BLaER1 (cell line): ENCODE results near the gene SPATS2L.

Experiments
- H3K27ac ChIP-seq: shearing (Covaris generic); formaldehyde crosslinking; 2 replicates; pipeline ENCODE4 v1.8.1; 2022
- H3K27me3 ChIP-seq: shearing (Covaris generic); formaldehyde crosslinking; 2 replicates; pipeline ENCODE4 v1.8.1; 2022
- H3K36me3 ChIP-seq: shearing (Covaris generic); formaldehyde crosslinking; 2 replicates; pipeline ENCODE4 v1.8.1; 2022
- H3K4me1 ChIP-seq: shearing (Covaris generic); formaldehyde crosslinking; 2 replicates; pipeline ENCODE4 v1.8.1; 2022
- H3K4me2 ChIP-seq: shearing (Covaris generic); formaldehyde crosslinking; 2 replicates; pipeline ENCODE4 v1.8.1; 2022
- H3K4me3 ChIP-seq: shearing (Covaris generic); formaldehyde crosslinking; 2 replicates; pipeline ENCODE4 v1.8.1; 2022
- H3K9ac ChIP-seq: shearing (Covaris generic); formaldehyde crosslinking; 2 replicates; pipeline ENCODE4 v1.8.1; 2022
- H3K9me3 ChIP-seq: shearing (Covaris generic); formaldehyde crosslinking; 2 replicates; pipeline ENCODE4 v1.8.1; 2022
- H4K20me1 ChIP-seq: shearing (Covaris generic); formaldehyde crosslinking; 2 replicates; pipeline ENCODE4 v1.8.1; 2022
- Cebpa-rat ChIP-seq: shearing (Covaris generic); IDR thresholded peaks from 2 replicates; pipeline ENCODE4 v1.8.1; 2022

The SPATS2L gene

DNA sequence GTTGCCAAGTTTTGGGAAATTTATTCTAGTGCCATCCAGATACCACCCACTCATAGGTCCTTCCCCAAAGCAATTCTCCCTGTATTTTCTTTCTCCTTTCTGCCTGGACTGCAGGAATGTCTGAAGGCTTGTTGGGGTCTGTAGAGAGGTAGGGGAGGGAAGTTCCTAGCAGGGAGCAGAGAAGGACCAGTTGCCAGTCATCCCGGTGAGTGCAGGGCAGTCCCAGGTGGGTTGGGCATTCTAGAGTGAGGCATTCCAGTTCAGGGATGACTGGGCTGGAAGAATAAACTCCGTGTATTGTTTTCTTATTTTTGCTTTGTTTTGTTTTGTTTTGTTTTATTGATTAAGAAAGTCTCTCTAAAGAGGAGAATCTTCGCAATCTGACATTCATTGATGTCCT, 58.1 kb downstream of the SPATS2L start:
- Histone ChIP-seq H3K27me3 (no peaks in the 10 kb centered on the region), H3K9me3 (no peaks in the 10 kb centered on the region), H3K9ac (no peak overlapping the region), H3K27ac (no peak overlapping the region), H3K4me1 (no peaks in the 10 kb centered on the region), H3K36me3 (no peaks in the 10 kb centered on the region), H4K20me1 (no peaks in the 10 kb centered on the region), H3K4me3 (no peak overlapping the region), H3K4me2 (no peak overlapping the region)
- no peak for TF ChIP-seq Cebpa-rat

DNA sequence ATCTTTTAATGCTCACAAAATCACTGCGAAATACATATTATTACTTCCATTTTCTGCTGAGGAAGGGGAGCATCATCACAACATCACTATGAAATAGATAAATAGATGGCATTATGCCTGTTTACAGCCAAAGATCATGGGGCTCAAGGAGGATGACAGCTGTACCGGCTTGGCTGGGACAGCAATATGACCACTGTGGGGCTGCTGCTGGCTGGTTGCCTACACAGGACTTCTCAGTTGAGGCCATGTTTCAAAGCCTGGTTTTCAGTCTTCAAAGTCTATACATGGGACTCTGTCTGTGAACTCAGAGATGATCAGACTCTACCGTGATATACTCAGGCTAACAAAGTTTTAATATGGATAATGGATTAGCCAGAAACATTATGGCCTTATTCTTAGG, 58.7 kb downstream of the SPATS2L start:
- Histone ChIP-seq H4K20me1 (no peaks in the 10 kb centered on the region), H3K36me3 (no peaks in the 10 kb centered on the region), H3K27me3 (no peaks in the 10 kb centered on the region), H3K9me3 (no peaks in the 10 kb centered on the region), H3K4me2 (no peak overlapping the region), H3K4me1 (no peaks in the 10 kb centered on the region), H3K27ac (no peak overlapping the region), H3K9ac (no peak overlapping the region), H3K4me3 (no peak overlapping the region)
- no peak for TF ChIP-seq Cebpa-rat

DNA sequence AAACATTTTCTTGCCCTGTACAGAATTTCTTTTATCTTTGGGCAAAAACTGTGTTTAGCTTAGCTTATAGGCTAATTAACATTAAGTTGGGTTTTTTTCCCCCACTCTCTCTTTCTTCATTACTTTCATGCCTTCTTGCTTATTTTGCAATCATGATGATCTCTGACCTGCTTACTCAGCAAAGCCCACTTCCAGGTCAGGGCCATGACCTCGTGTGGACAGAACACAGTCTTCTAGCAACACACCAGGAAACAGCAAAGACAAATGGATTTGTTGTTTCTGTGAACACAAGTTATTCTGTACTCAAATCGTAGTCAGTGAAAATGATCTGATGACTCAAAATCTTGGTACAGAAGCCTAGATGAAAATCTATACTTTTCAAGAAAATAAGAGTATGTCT, 60.7 kb downstream of the SPATS2L start:
- no peak for TF ChIP-seq Cebpa-rat
- no peaks in the 10 kb centered on the region for H3K4me1 ChIP-seq
- H3K4me3 ChIP-seq, result no peak overlapping the region
- no peak overlapping the region for H3K9ac ChIP-seq
- no peak overlapping the region for H3K27ac ChIP-seq
- no peaks in the 10 kb centered on the region for H3K36me3 ChIP-seq
- H3K4me2 ChIP-seq, result no peak overlapping the region
- no peaks in the 10 kb centered on the region for H3K9me3 ChIP-seq
- no peaks in the 10 kb centered on the region for H3K27me3 ChIP-seq
- no peaks in the 10 kb centered on the region for H4K20me1 ChIP-seq

DNA sequence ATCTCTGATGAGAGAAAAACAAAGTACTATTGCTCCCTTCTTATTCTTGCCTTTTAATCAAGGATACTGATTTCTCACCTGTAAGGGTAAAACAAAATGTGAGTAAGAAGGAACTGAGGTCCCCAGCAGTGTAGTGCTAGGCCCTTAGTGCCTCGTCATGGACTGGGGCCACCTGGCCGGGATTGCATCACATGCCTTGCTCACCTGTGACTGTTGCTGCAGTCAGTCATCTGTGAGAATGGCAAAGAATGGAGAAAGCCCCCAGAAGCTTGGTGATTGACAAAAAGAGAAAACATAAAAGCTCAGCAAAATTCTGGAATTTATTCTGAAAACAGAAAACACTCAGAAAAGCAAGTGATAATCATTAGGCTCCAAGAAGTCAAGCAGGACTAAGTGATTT, 63.4 kb downstream of the SPATS2L start:
- H3K36me3 ChIP-seq, result no peaks in the 10 kb centered on the region
- no peaks in the 10 kb centered on the region for H4K20me1 ChIP-seq
- no peaks in the 10 kb centered on the region for H3K27me3 ChIP-seq
- no peak for TF ChIP-seq Cebpa-rat
- no peaks in the 10 kb centered on the region for H3K9me3 ChIP-seq
- no peak overlapping the region for H3K4me3 ChIP-seq
- H3K4me2 ChIP-seq, result no peak overlapping the region
- peaks cover 6% of the 10 kb centered on the region; the same call in 1 of the 2 replicates for H3K4me1 ChIP-seq
- no peak overlapping the region for H3K9ac ChIP-seq
- H3K27ac ChIP-seq, result no peak overlapping the region

DNA sequence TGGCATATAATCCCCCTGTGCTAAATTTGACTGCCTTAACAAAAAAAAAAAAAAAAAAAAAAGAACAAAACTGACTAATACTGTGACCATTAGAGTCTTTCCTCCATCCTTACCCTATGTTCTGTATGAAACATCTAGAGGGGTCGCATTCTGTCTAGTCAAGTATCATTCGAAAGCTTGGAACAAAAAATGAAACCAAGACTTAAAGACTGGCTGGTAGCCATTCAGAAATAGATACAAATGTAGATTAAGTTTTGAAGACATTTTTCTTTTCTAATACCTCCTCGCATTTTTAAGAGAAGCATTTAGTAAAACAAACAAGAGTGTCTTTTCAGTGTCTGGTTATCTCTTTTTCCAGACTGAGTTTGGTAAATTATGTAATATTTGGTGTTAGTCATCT, 66.7 kb downstream of the SPATS2L start:
- Histone ChIP-seq H3K4me3 (no peak overlapping the region), H3K27me3 (no peaks in the 10 kb centered on the region), H4K20me1 (no peaks in the 10 kb centered on the region), H3K4me1 (peaks cover 28% of the 10 kb centered on the region), H3K27ac (no peak overlapping the region), H3K4me2 (no peak overlapping the region; the same call in 1 of the 2 replicates), H3K9ac (no peak overlapping the region), H3K36me3 (no peaks in the 10 kb centered on the region), H3K9me3 (no peaks in the 10 kb centered on the region)
- no peak for TF ChIP-seq Cebpa-rat

DNA sequence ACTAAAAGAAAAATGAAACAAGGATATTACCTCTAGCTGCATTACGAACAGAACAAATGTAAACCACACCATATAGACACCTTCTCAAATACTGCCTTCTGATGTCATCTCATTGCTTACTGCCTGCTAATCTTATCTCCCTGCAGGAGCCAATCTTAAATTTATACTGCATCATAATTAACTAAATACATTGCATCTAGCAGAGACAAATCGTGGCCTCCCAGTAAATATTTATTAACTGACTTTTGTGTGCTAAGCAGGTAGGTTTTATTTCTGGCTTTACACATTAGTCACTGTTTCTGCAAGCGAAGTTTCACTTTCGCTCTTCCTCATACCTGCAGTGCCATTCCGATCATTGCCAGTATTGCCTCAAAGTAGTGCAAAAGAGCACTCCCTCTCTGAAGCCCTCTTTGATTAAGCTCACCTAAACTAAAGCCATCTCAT, 67.5 kb downstream of the SPATS2L start:
- H3K4me3 ChIP-seq, result no peak overlapping the region
- H4K20me1 ChIP-seq, result no peaks in the 10 kb centered on the region
- H3K36me3 ChIP-seq, result no peaks in the 10 kb centered on the region
- H3K27me3 ChIP-seq, result no peaks in the 10 kb centered on the region
- no peak for TF ChIP-seq Cebpa-rat
- no peak overlapping the region for H3K27ac ChIP-seq
- H3K4me1 ChIP-seq, result peaks cover 28% of the 10 kb centered on the region
- H3K9ac ChIP-seq, result no peak overlapping the region
- H3K9me3 ChIP-seq, result no peaks in the 10 kb centered on the region
- peak overlapping the region; percentile 32; the same call in 1 of the 2 replicates for H3K4me2 ChIP-seq

DNA sequence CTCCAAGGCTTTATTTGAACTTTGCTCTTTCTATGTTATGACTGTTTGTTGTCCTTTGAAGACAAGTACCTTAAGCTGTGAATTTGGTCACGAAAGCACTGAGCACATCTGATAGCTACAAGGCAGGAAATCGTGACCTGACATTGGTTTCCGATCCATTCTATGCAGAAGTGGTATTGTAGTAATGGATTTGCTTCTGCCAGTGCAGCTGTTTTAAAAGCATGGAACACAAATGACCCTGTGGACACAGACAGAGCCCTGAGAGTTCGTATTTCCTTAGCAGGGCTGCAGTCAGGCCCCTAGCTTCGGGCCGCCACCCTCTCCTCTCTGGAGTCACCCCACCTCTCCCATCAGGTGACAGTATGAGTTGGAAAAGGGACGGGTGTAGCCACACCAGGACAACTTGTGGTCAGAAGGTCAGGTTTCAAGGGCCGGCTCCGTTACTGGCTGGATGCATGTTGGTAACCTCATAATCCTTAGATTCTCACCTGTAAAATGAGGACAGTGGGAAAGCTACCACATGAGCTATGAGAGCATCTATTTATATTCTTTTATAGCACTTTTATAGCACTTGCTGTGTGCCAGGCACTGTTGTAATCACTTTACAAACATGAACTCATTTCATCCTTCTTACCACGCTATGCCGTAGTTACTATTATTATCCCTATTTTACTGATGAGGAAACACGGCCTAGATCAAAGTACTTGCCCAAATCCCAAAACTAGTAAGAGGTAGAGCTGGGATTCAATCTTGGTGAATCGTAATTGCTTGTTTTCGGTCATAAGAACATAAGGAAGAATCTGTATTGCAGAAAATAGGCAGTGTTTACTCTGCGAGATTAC, 70.2 kb downstream of the SPATS2L start:
- H3K4me1 ChIP-seq, result peaks cover 36% of the 10 kb centered on the region
- no peaks in the 10 kb centered on the region for H3K9me3 ChIP-seq
- H3K9ac ChIP-seq, result no peak overlapping the region
- H4K20me1 ChIP-seq, result no peaks in the 10 kb centered on the region
- H3K27ac ChIP-seq, result no peak overlapping the region
- H3K4me3 ChIP-seq, result no peak overlapping the region
- no peaks in the 10 kb centered on the region for H3K27me3 ChIP-seq
- H3K4me2 ChIP-seq, result peak overlapping the region; percentile 59
- H3K36me3 ChIP-seq, result no peaks in the 10 kb centered on the region
- no peak for TF ChIP-seq Cebpa-rat

DNA sequence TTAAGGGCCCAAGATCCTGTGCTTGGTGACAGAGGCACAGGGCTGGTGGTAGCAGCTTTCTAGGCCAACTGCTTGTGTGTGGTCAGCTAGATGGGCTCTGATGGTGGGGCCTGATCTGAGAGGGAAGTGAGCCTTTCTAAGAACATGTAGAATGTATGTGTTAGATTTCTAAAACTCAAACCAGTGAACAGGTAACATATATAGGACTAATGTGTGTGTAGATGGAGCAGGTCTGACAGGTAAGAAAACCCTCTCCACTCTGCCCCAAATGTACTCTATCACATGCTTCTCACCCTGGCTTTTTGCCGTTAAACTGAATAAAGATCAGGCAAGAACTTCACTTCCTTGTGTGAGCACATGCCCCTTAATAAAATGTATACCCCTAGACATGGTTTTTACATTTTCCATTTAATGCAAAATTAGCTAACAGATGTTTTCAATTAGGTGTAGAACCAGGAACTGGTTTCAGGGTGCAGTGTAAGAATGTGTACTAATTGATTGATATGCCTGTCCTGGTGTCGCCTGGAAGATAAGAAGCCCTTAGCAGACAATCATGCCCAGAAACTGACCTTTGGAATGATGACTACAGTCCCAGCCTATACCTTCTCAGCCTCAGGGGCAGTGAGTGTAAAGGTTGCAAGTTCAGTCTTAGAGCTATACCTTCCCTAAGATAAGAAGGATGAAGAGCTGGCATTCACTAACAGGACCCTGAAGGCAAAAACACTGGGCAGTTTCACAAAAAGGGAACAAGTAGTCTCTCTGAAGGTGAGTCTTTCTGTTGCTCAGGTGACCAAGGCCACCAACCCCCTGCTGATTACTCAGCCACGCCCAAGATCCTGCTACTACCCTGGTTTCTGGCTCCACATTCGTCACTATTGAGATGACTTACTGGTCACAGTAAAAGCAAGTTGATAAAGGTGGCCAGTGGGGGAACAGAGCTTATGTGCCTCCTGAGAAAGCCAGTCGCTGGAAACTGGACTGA, 71.2 kb downstream of the SPATS2L start:
- Histone ChIP-seq H3K9me3 (no peaks in the 10 kb centered on the region), H3K9ac (no peak overlapping the region), H3K4me1 (peaks cover 36% of the 10 kb centered on the region), H3K36me3 (no peaks in the 10 kb centered on the region), H3K27ac (no peak overlapping the region), H3K4me3 (no peak overlapping the region), H3K4me2 (no peak overlapping the region), H4K20me1 (no peaks in the 10 kb centered on the region), H3K27me3 (no peaks in the 10 kb centered on the region)
- no peak for TF ChIP-seq Cebpa-rat

DNA sequence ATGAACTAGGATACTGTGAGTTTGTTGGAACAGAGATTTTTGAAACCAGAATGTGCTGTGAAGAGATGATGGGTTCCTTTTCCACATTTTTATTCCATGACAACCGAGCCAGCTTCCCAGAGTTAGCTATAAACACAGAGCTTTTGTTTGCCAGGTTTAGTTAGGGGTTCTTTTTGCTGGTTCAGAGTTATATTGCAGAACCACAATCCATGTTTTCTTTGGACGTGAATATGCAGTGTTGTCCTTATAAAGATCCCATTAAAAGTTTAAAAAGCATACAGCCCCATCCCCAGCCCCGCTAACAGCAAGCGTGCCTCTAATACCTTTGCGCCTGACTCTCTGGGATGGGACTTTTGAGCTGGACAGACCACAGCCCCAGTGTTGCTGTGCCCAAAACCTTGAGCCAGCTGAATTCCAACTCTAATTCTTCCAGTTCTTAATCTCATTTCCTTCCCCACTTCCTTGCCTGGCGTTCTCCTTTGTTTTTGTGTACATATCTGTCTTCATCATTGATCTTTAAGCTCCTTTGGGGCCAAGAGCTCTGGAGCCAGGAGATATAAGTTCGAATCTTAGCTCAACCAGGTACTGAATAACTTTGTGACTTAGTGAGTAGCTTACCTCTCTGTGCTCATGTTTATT, 72.3 kb downstream of the SPATS2L start:
- H3K27ac ChIP-seq, result no peak overlapping the region
- H3K9ac ChIP-seq, result no peak overlapping the region
- no peak for TF ChIP-seq Cebpa-rat
- H3K4me3 ChIP-seq, result no peak overlapping the region
- no peaks in the 10 kb centered on the region for H3K27me3 ChIP-seq
- H3K9me3 ChIP-seq, result no peaks in the 10 kb centered on the region
- no peak overlapping the region for H3K4me2 ChIP-seq
- H3K36me3 ChIP-seq, result no peaks in the 10 kb centered on the region
- H4K20me1 ChIP-seq, result no peaks in the 10 kb centered on the region
- H3K4me1 ChIP-seq, result peaks cover 43% of the 10 kb centered on the region
